Activated CD8-positive, alpha-beta memory T cell treated with anti-CD3 and anti-CD28 coated beads, Interleukin-2, amount 10 ng/mL, durations not matched to agents 7 days and 5 days (primary cell): Measurements from ENCODE around the gene ADCY1. TPM values are rescaled to one million over a fixed set of nuclear protein-coding genes. Genes with fewer than 3 reads are reported as not detected.

Experiments used
- ATAC-seq: fragments of 150-1000 bp; cut with Tn5 transposase; one replicate; pipeline ENCODE4 v1.10.0; 2021; ENCODE audit warnings: moderate library complexity
- CTCF ChIA-PET: fragments of 350-600 bp; sonication (Branson Sonifier 250); formaldehyde crosslinking; loops from one replicate; lab custom pipeline; 2021; ENCODE audit warnings: antibody characterized with exemption; lab: Charles Lee
- DNase-seq: peaks from one replicate; pipeline ENCODE4 v3.0.0-alpha.2; 2020
- H3K27ac Mint-ChIP-seq: one replicate; pipeline ENCODE4 v1.8.0; 2021; ENCODE audit warnings: mild to moderate bottlenecking, mixed read lengths
- H3K27me3 Mint-ChIP-seq: one replicate; pipeline ENCODE4 v1.8.0; 2021; ENCODE audit warnings: mixed read lengths
- H3K36me3 Mint-ChIP-seq: one replicate; pipeline ENCODE4 v1.8.0; 2021; ENCODE audit warnings: mild to moderate bottlenecking, mixed read lengths
- H3K4me1 Mint-ChIP-seq: one replicate; pipeline ENCODE4 v1.8.0; 2021; ENCODE audit warnings: mixed read lengths
- H3K4me3 Mint-ChIP-seq: one replicate; pipeline ENCODE4 v1.8.0; 2021; ENCODE audit warnings: mild to moderate bottlenecking, moderate library complexity, mixed read lengths
- H3K9me3 Mint-ChIP-seq: one replicate; pipeline ENCODE4 v1.8.0; 2022; ENCODE audit warnings: low read depth, mixed read lengths
- total RNA-seq, 2 experiments: library from RNA; stranded (reverse); gene quantifications; one replicate each; pipeline ENCODE4 v1.2.3, GENCODE V29; 2021

Gene ADCY1
- total RNA-seq, 2 experiments from 2014 or later = 1.3 to 6.7 TPM

- H3K9me3 Mint-ChIP-seq = no peaks in the 10 kb centered on the region
- no peak overlapping the region for H3K4me3 Mint-ChIP-seq
- no peaks in the 10 kb centered on the region for H3K4me1 Mint-ChIP-seq
- ATAC-seq (no peak), DNase-seq (no peak)
- H3K27ac Mint-ChIP-seq = no peak overlapping the region
- peaks cover 16% of the 10 kb centered on the region for H3K27me3 Mint-ChIP-seq
- H3K36me3 Mint-ChIP-seq = no peaks in the 10 kb centered on the region
- CTCF ChIA-PET = no interaction called here
Observed at GRCh38 chr7:45679516-45679915, 105.3 kb downstream of the ADCY1 start.

- Mint-ChIP-seq H3K9me3 (no peaks in the 10 kb centered on the region), H3K27me3 (peaks cover 13% of the 10 kb centered on the region), H3K4me1 (no peaks in the 10 kb centered on the region), H3K27ac (no peak overlapping the region), H3K4me3 (no peak overlapping the region), H3K36me3 (no peaks in the 10 kb centered on the region)
- DNase-seq = peak; percentile 26
- CTCF ChIA-PET = no interaction called here
- ATAC-seq = no peak
Observed at GRCh38 chr7:45680776-45681175, 106.6 kb downstream of the ADCY1 start.

- ATAC-seq = no peak
- CTCF ChIA-PET = no interaction called here
- H3K4me3 Mint-ChIP-seq = no peak overlapping the region
- peaks cover 5% of the 10 kb centered on the region for H3K27me3 Mint-ChIP-seq
- H3K9me3 Mint-ChIP-seq = no peaks in the 10 kb centered on the region
- no peaks in the 10 kb centered on the region for H3K36me3 Mint-ChIP-seq
- H3K4me1 Mint-ChIP-seq = no peaks in the 10 kb centered on the region
- H3K27ac Mint-ChIP-seq = no peak overlapping the region
- DNase-seq = peak; percentile 29
Observed at GRCh38 chr7:45681596-45682357, 107.6 kb downstream of the ADCY1 start.

- DNase-seq (peak; percentile 19), ATAC-seq (no peak)
- Mint-ChIP-seq H3K36me3 (no peaks in the 10 kb centered on the region), H3K27me3 (peaks cover 2% of the 10 kb centered on the region), H3K4me1 (no peaks in the 10 kb centered on the region), H3K27ac (no peak overlapping the region), H3K4me3 (no peak overlapping the region), H3K9me3 (no peaks in the 10 kb centered on the region)
- CTCF ChIA-PET = no interaction called here
Observed at GRCh38 chr7:45682358-45682735, 108.2 kb downstream of the ADCY1 start.

- DNase-seq (peak; percentile 25), ATAC-seq (no peak)
- H3K4me1 Mint-ChIP-seq = no peaks in the 10 kb centered on the region
Observed at GRCh38 chr7:45682836-45683555, 108.8 kb downstream of the ADCY1 start.

GRCh38 chr7:45683556-45684148 is 109.5 kb downstream of the ADCY1 start:
- ATAC-seq (no peak), DNase-seq (no peak)
- no peak overlapping the region for H3K4me3 Mint-ChIP-seq
- CTCF ChIA-PET = no interaction called here
- no peak overlapping the region for H3K27ac Mint-ChIP-seq
- H3K27me3 Mint-ChIP-seq = peaks cover 2% of the 10 kb centered on the region
- H3K36me3 Mint-ChIP-seq = no peaks in the 10 kb centered on the region
- no peaks in the 10 kb centered on the region for H3K9me3 Mint-ChIP-seq
- H3K4me1 Mint-ChIP-seq = no peaks in the 10 kb centered on the region

More at GRCh38 chr7:45682836-45683555, 108.8 kb downstream of the ADCY1 start:
- Mint-ChIP-seq H3K27me3 (peaks cover 2% of the 10 kb centered on the region), H3K9me3 (no peaks in the 10 kb centered on the region), H3K27ac (no peak overlapping the region), H3K36me3 (no peaks in the 10 kb centered on the region), H3K4me3 (no peak overlapping the region)
- CTCF ChIA-PET = no interaction called here

- Mint-ChIP-seq H3K4me3 (no peak overlapping the region), H3K27ac (no peak overlapping the region), H3K4me1 (peaks cover 7% of the 10 kb centered on the region), H3K36me3 (no peaks in the 10 kb centered on the region), H3K27me3 (peaks cover 2% of the 10 kb centered on the region), H3K9me3 (no peaks in the 10 kb centered on the region)
- DNase-seq = peak; percentile 23
- no peak for ATAC-seq
- CTCF ChIA-PET = no interaction called here
Observed at GRCh38 chr7:45684910-45685618, 110.9 kb downstream of the ADCY1 start.

- CTCF ChIA-PET = no interaction called here
- Mint-ChIP-seq H3K4me1 (peaks cover 7% of the 10 kb centered on the region), H3K27ac (no peak overlapping the region), H3K9me3 (no peaks in the 10 kb centered on the region), H3K36me3 (no peaks in the 10 kb centered on the region), H3K4me3 (no peak overlapping the region), H3K27me3 (peaks cover 1% of the 10 kb centered on the region)
- ATAC-seq (no peak), DNase-seq (peak; percentile 23)
Observed at GRCh38 chr7:45685619-45686240, 111.6 kb downstream of the ADCY1 start.

GRCh38 chr7:45686441-45687184 is 112.4 kb downstream of the ADCY1 start:
- CTCF ChIA-PET = no interaction called here
- H3K4me1 Mint-ChIP-seq = peaks cover 7% of the 10 kb centered on the region
- H3K4me3 Mint-ChIP-seq = no peak overlapping the region
- H3K9me3 Mint-ChIP-seq = no peaks in the 10 kb centered on the region
- ATAC-seq (no peak), DNase-seq (peak; percentile 34)
- H3K36me3 Mint-ChIP-seq = no peaks in the 10 kb centered on the region
- no peaks in the 10 kb centered on the region for H3K27me3 Mint-ChIP-seq
- no peak overlapping the region for H3K27ac Mint-ChIP-seq

GRCh38 chr7:45687185-45687560 is 113.0 kb downstream of the ADCY1 start:
- Mint-ChIP-seq H3K4me1 (peaks cover 7% of the 10 kb centered on the region), H3K27ac (no peak overlapping the region), H3K36me3 (no peaks in the 10 kb centered on the region), H3K9me3 (no peaks in the 10 kb centered on the region), H3K27me3 (no peaks in the 10 kb centered on the region), H3K4me3 (no peak overlapping the region)
- CTCF ChIA-PET = no interaction called here
- DNase-seq (peak; percentile 16), ATAC-seq (no peak)

GRCh38 chr7:45687721-45688120 is 113.6 kb downstream of the ADCY1 start:
- ATAC-seq = no peak
- H3K36me3 Mint-ChIP-seq = no peaks in the 10 kb centered on the region

GRCh38 chr7:45688382-45688781 is 114.2 kb downstream of the ADCY1 start:
- Mint-ChIP-seq H3K36me3 (no peaks in the 10 kb centered on the region), H3K4me3 (no peak overlapping the region), H3K27ac (no peak overlapping the region), H3K4me1 (peaks cover 7% of the 10 kb centered on the region), H3K27me3 (no peaks in the 10 kb centered on the region), H3K9me3 (no peaks in the 10 kb centered on the region)
- CTCF ChIA-PET = no interaction called here
- ATAC-seq (no peak), DNase-seq (no peak)

More at GRCh38 chr7:45687721-45688120, 113.6 kb downstream of the ADCY1 start:
- Mint-ChIP-seq H3K9me3 (no peaks in the 10 kb centered on the region), H3K27ac (no peak overlapping the region), H3K27me3 (no peaks in the 10 kb centered on the region), H3K4me3 (no peak overlapping the region), H3K4me1 (peaks cover 7% of the 10 kb centered on the region)
- CTCF ChIA-PET = no interaction called here
- DNase-seq = no peak
